Heart right ventricle (tissue), 16 donors: Measurements from ENCODE around the gene EIF2D. TPM values are rescaled to one million over a fixed set of nuclear protein-coding genes. Genes with fewer than 3 reads are reported as not detected.
A peak's percentile ranks its signal among the peaks of the same experiment; 100 is the strongest.

ENCODE experiments used
- ATAC-seq, 8 donors: fragments of 200-7000 bp; cut with Tn5 transposase; one replicate each; pipeline ENCODE4 v1.9.1; 2020; ENCODE audit warnings: mild to moderate bottlenecking in 8 of 8, moderate library complexity in 8 of 8, moderate number of reproducible peaks in 1 of 8
- DNase-seq, 2 donors: peaks; one replicate each; pipeline ENCODE4 v3.0.0-alpha.2; 2020
- H3K27ac ChIP-seq, 10 donors: fragments of 200-600 bp; sonication (generic) in 2 of 10; one replicate each; pipeline versions ENCODE4 v1.5.0 to v1.8.0; 2020 to 2022; ENCODE audit warnings: mild to moderate bottlenecking in 3 of 10
- H3K27me3 ChIP-seq, 7 donors: fragments of 200-600 bp; one replicate each; pipeline ENCODE4 v1.8.0; 2021 to 2022; ENCODE audit warnings: mild to moderate bottlenecking in 2 of 7
- H3K36me3 ChIP-seq, 9 donors: fragments of 200-600 bp; sonication (generic) in 1 of 9; one replicate each; pipeline versions ENCODE4 v1.5.0 to v1.8.0; 2020 to 2022; ENCODE audit warnings: mild to moderate bottlenecking in 2 of 9
- H3K4me1 ChIP-seq, 9 donors: fragments of 200-600 bp; sonication (generic) in 1 of 9; one replicate each; pipeline versions ENCODE4 v1.5.0 to v1.8.0; 2020 to 2022; ENCODE audit warnings: mild to moderate bottlenecking in 4 of 9
- H3K4me3 ChIP-seq, 10 donors: fragments of 200-600 bp; sonication (generic) in 2 of 10; one replicate each; pipeline versions ENCODE4 v1.5.0 to v1.8.0; 2020 to 2022; ENCODE audit warnings: mild to moderate bottlenecking in 7 of 10, moderate library complexity in 2 of 10
- H3K9me3 ChIP-seq, 11 donors: fragments of 200-600 bp in 10 of 11; sonication (generic) in 2 of 11; one replicate each; pipeline versions ENCODE4 v1.5.0 to v1.8.0; 2013 to 2022; ENCODE audit warnings: mild to moderate bottlenecking in 2 of 11, control low read depth in 1 of 11, moderate library complexity in 1 of 11
- WGBS, 2 donors: extraction: QIAGEN DNeasy Blood & Tissue Kit; methylation state at CpG; one replicate each; pipeline ENCODE4 v1.1.7; 2013; ENCODE audit warnings: inconsistent platforms in 1 of 2; 5-methylcytosine and 5-hydroxymethylcytosine counted together
- intact Hi-C, 10 donors: fragments of 100-400 bp; cut with DNase I; formaldehyde crosslinking; loops; one replicate each; pipeline versions ENCODE4 v1.11.1 to v1.14.2; 2022
- polyA plus RNA-seq, 2 donors: library from polyadenylated mRNA; stranded (reverse); fragments of 200-250 nt; gene quantifications; one replicate each; pipeline ENCODE4 v1.2.3, GENCODE V29; 2013
- total RNA-seq, 10 donors: library from RNA; stranded (reverse); fragmentation: NEBNext Ultra II Directional in 3 of 10; extraction: Animal tissue kit (Norgen Biotek cat#: 25700) in 3 of 10; gene quantifications; one replicate each; pipeline versions ENCODE4 v1.2.1 to v1.2.4, GENCODE V29; 2021 to 2023
- TF ChIP-seq, protein P1 (sequence below), 9 donors: fragments of 200-600 bp; sonication (generic) in 2 of 9; IDR thresholded peaks; one replicate each; pipeline versions ENCODE4 v1.5.0 to v1.8.0; 2021 to 2022; ENCODE audit warnings: antibody characterized with exemption in 9 of 9, mild to moderate bottlenecking in 5 of 9, moderate library complexity in 1 of 9
- donor health status: Arrhythmogenic right ventricular cardiomyopathy.
- donor health status: ischemic (EF 13 %, LVEDD 7.1; RV severe dilation, severe dysfunction).
- donor health status: healthy with polysubstance abuse.
- donor health status: DM: no; HTN: yes; CAD: no.
- donor health status: DM: no; HTN: no; CAD: no.
- donor health status: ischemic (EF 25% LVEDD 6.9; RV normal size, moderate dysfunction).
- donor health status: ischemic (EF 25% LVEDD 5.7; RV mildly dilated, moderate dysfunction).
- donor health status: healthy.
- donor health status: DM: yes; HTN: yes; CAD: no.
- donor health status: Ischemic cardiomyopathy.
- donor health status: ischemic (EF 35%, LVEDD 5.7; RV mildly dilated, moderate dysfunction).
- donor health status: nonischemic (EF 11% LVEDD 7.7; RV severe dilation, severe dysfunction).
- donor health status: DM: yes; HTN: yes; CAD: no.
- donor health status: PGD.
- donor health status: ischemic (EF 29% LVEDD 5.4; RV normal size, mild dysfunction).
- donor health status: nonischemic (EF 23%, LVEDD 6.1; RV moderate dilation, normal function).

Gene EIF2D
- total and polyA plus RNA-seq, 12 donors, result 16.8 to 35.6 (median 29.5) TPM

DNA sequence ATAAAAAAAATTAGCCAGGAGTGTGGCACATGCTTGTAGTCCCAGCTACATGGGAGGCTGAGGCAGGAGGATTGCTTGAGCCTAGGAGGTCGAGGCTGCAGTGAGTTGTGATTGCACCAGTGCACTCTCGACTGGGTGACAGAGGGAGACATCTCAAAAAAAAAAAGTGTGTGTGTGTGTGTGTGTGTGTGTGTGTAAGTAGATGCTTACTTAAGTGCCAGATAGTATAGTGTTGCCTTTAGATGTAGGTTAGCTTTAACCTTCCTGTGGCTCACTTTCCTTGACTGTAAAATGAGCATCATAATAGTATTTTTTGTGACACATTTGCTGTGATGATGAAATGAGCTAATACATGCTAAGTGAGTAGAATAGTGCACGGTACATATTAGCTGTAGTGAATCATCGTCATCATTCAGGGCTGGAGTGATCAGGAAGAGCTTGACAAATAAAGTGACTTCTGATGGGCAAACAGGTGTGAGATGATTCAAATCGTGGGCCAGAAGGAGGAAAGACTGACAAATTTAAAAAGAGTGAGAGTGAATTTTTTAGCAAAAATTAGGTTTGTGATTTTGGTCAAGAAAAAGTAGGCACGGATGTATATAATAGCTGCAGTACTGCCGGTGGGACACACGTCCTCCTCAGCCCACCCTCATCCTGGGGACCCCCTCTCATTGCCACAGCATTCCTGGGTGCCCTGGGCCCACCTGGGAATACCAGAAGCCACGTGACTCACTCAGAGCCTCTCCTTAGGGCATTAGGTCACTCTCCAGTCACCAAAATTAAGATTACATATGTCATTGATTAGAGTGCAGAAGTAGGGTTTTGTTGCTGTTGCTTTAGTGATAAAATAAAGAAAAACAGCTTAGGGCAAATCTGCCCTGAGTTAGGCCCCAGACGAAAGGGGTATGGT is 33.9 kb downstream of the EIF2D start:
- intact Hi-C loops, result no loop called here
- H3K27ac ChIP-seq, result peak overlapping the region in 3 of 10 donors; percentile 60 to 97 (median 73)
- H3K9me3 ChIP-seq, result no peaks in the 10 kb centered on the region
- 77 to 87% methylated on average over 10 of the region's 10 CpGs for WGBS, 2 donors
- no peak for ATAC-seq
- peaks cover 0 to 10% (median 0%) of the 10 kb centered on the region in 9 donors for H3K36me3 ChIP-seq
- no peak overlapping the region for H3K4me3 ChIP-seq
- peaks cover 4 to 99% (median 33%) of the 10 kb centered on the region in 9 donors for H3K4me1 ChIP-seq
- DNase-seq, result no peak
- H3K27me3 ChIP-seq, result no peaks in the 10 kb centered on the region
- TF ChIP-seq, protein P1, sequence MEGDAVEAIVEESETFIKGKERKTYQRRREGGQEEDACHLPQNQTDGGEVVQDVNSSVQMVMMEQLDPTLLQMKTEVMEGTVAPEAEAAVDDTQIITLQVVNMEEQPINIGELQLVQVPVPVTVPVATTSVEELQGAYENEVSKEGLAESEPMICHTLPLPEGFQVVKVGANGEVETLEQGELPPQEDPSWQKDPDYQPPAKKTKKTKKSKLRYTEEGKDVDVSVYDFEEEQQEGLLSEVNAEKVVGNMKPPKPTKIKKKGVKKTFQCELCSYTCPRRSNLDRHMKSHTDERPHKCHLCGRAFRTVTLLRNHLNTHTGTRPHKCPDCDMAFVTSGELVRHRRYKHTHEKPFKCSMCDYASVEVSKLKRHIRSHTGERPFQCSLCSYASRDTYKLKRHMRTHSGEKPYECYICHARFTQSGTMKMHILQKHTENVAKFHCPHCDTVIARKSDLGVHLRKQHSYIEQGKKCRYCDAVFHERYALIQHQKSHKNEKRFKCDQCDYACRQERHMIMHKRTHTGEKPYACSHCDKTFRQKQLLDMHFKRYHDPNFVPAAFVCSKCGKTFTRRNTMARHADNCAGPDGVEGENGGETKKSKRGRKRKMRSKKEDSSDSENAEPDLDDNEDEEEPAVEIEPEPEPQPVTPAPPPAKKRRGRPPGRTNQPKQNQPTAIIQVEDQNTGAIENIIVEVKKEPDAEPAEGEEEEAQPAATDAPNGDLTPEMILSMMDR (IDR thresholded peaks at IDR 0.05), result no peak

DNA sequence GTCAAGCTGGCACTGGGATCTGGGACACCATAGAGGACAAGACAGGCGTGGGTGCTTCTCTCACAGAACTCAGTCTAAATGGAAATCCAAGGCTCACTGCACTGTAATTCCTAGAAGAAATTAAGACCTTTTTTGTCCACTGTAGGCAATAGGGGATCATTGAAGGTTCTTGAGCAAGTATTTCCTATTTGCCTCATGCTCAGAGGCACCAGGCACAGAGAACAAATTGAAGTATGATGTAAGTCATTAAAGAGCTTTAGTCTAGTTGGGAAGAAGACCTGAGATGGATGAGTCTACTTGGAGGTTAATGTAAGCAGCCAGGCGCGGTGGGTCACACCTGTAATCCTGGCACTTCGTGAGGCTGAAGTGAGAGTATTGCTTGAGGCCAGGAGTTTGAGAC is 34.6 kb downstream of the EIF2D start:
- peaks cover 4 to 99% (median 33%) of the 10 kb centered on the region in 9 donors for H3K4me1 ChIP-seq
- H3K27me3 ChIP-seq, result no peaks in the 10 kb centered on the region
- H3K27ac ChIP-seq, result peak overlapping the region in 1 of 10 donors; percentile 97
- peaks cover 0 to 3% (median 0%) of the 10 kb centered on the region in 9 donors for H3K36me3 ChIP-seq
- TF ChIP-seq, protein P1 (IDR thresholded peaks at IDR 0.05), result no peak
- no peak for DNase-seq
- intact Hi-C loops, result no loop called here
- no peak for ATAC-seq
- no peak overlapping the region for H3K4me3 ChIP-seq
- no peaks in the 10 kb centered on the region for H3K9me3 ChIP-seq
- 84 to 85% methylated on average over 4 of the region's 4 CpGs for WGBS, 2 donors

DNA sequence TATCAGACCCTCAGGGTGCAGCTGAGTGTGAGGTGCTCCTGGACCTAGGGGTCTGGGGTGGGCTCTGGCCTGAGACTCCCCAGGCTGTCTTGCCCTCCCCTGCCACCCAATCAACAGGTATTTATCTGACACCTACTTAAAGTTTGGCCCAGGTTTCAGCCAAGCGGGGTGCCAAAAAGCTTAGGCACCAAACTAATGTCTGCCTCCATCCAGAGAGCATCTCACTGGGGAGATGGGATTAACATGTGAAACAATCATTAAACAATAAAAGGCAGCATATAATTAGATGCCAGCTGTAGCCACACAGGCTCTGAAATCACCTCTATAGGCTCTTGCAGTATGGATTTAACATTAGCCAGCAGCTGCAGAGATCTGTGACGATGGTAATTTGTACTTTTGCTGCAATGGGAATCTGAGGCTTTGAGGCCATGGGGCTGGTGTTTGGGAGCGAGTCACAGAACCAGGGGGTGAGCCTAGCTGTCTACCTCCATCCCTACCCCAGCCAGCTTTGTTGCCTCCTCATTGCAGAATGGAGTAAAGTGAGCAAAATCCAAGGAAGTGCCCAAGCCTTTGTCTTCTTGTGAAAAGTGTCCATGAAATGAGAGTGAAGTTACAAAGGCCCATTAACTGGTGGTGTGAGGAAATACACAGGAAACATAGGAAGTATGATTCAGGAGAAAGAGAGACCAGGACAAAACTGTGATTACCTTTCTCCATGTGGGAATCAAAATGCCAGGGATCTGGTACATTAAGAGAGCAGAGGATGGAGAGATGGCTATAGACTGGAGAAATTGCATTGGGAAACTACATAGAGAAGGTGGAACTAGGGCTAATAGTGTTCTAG is 36.1 kb downstream of the EIF2D start:
- peak overlapping the region in 7 of 10 donors; percentile 27 to 97 (median 66) for H3K27ac ChIP-seq
- no peak for ATAC-seq
- H3K4me1 ChIP-seq, result peaks cover 4 to 99% (median 33%) of the 10 kb centered on the region in 9 donors
- H3K4me3 ChIP-seq, result peak overlapping the region in 1 of 10 donors; percentile 26
- no peaks in the 10 kb centered on the region for H3K36me3 ChIP-seq
- no peaks in the 10 kb centered on the region for H3K9me3 ChIP-seq
- DNase-seq, result no peak
- TF ChIP-seq, protein P1 (IDR thresholded peaks at IDR 0.05), result no peak
- 84 to 90% methylated on average over 3 of the region's 3 CpGs for WGBS, 2 donors
- H3K27me3 ChIP-seq, result no peaks in the 10 kb centered on the region
- intact Hi-C loops, result no loop called here
